Activated gamma-delta T cell (primary cell): ENCODE measurements around the gene TMEM126B.

Source experiments
- DNase-seq: peaks from one replicate; lab custom pipeline; 2025; lab: John Stamatoyannopoulos, UW

TMEM126B gene

GRCh38 chr11:85682330-85683305, 54.2 kb downstream of the TMEM126B start:
- peak; percentile 45 for DNase-seq

DNA sequence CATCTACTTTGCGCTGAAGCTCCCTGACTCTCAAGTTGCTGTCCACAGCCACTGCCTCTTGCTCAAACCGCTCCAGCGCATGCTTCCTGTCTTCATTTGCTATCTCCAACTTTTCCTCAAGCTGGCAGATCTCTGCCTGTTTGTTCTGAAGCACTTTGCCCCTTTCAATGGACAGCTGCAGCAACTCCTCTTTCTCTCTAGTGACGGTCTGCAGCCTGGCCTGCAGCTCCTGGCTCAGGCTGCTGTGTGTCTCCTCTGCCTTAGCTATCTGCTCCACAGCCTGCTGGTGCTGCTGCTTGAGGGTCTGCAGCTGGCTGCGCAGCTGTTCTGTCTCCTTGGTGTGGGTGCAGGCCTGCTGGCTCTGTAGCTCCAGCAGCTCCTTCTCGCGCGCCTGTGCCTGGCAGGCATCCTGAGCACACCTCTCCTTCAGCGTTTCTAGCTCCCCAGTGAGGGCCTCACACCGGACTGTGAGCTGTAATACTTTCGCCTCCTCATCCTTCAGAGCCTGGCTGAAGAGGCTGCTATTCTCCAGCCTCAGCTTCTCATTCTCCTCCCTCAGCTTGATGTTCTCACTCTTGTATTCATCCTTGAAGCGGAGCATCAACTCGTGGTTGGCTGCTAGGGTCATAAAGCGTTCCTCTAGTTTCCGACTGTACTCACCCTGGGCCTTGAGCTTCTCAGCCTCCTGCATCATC, 56.9 kb downstream of the TMEM126B start:
- no peak for DNase-seq

- no peak for DNase-seq
Measured at GRCh38 chr11:85685820-85686459, 57.5 kb downstream of the TMEM126B start, which contains the start of gene CCDC89. Gene CCDC89 (minus strand): TSS chr11:85686195. CDS start chr11:85686130, 65 bp downstream.
